PC-9 (cell line): ENCODE data around the gene PXDN. TPM values are rescaled to one million over a fixed set of nuclear protein-coding genes. Genes with fewer than 3 reads are reported as not detected.

Experiments
- BruUV-seq: library from RNA; stranded (reverse); fragments of 400-500 nt; replicated peaks from 2 replicates; lab custom pipeline; 2021; lab: Mats Ljungman, UMichigan
- CTCF ChIA-PET: fragments of 300-600 bp; sonication (Branson Sonifier 250); formaldehyde crosslinking; loops from one replicate; lab custom pipeline; 2022; ENCODE audit warnings: antibody characterized with exemption; lab: Charles Lee
- POLR2A ChIA-PET: fragments of 300-600 bp; sonication (Branson Sonifier 250); formaldehyde crosslinking; loops from one replicate; lab custom pipeline; 2022; ENCODE audit warnings: antibody characterized with exemption; ENCODE audit not compliant: unreplicated experiment; lab: Charles Lee
- DNase-seq, 2 experiments: peaks; one replicate each; pipeline versions ENCODE4 v3.0.0 to v3.0.0-alpha.2; 2015 to 2022; ENCODE audit warnings: mixed read lengths in 1 of 2
- H2AFZ ChIP-seq: fragments of 200-600 bp; sonication (generic); 2 replicates; pipeline ENCODE4 v1.8.1; 2017; ENCODE audit warnings: antibody characterized with exemption
- H3F3A ChIP-seq: fragments of 200-600 bp; sonication (generic); 2 replicates; pipeline ENCODE4 v1.8.1; 2017; ENCODE audit warnings: antibody characterized with exemption, mild to moderate bottlenecking, low read depth; ENCODE audit not compliant: insufficient read depth
- H3K27ac ChIP-seq: fragments of 200-600 bp; sonication (generic); 2 replicates; pipeline ENCODE4 v1.6.1; 2016; ENCODE audit warnings: mixed run types
- H3K27me3 ChIP-seq: fragments of 200-600 bp; sonication (generic); 2 replicates; pipeline ENCODE4 v1.6.1; 2016; ENCODE audit warnings: low read depth, mixed run types; ENCODE audit not compliant: insufficient read depth
- H3K36me3 ChIP-seq: fragments of 200-600 bp; sonication (generic); 2 replicates; pipeline ENCODE4 v1.6.1; 2016; ENCODE audit warnings: low read depth, mixed run types
- H3K4me1 ChIP-seq: fragments of 200-600 bp; sonication (generic); replicated peaks from 2 replicates; pipeline ENCODE4 v1.6.1; 2016; ENCODE audit warnings: mixed run types; ENCODE audit not compliant: insufficient read depth
- H3K4me2 ChIP-seq: fragments of 200-600 bp; sonication (generic); 2 replicates; pipeline ENCODE4 v1.6.1; 2017; ENCODE audit warnings: mixed run types
- H3K4me3 ChIP-seq: fragments of 200-600 bp; sonication (generic); 2 replicates; pipeline ENCODE4 v1.6.1; 2016; ENCODE audit warnings: mixed run types
- H3K79me2 ChIP-seq: fragments of 200-600 bp; sonication (generic); 2 replicates; pipeline ENCODE4 v1.6.1; 2017; ENCODE audit warnings: low read depth, mixed run types
- H3K9me2 ChIP-seq: fragments of 200-600 bp; sonication (generic); 2 replicates; pipeline ENCODE4 v1.8.1; 2017; ENCODE audit warnings: mild to moderate bottlenecking; ENCODE audit not compliant: insufficient read depth
- H3K9me3 ChIP-seq: fragments of 200-600 bp; sonication (generic); 2 replicates; pipeline ENCODE4 v1.8.1; 2016; ENCODE audit warnings: low read depth; ENCODE audit not compliant: insufficient read depth
- H4K20me1 ChIP-seq: fragments of 200-600 bp; sonication (generic); 2 replicates; pipeline ENCODE4 v1.8.1; 2017; ENCODE audit not compliant: insufficient read depth
- EZH2 ChIP-seq: fragments of 200-600 bp; sonication (generic); IDR thresholded peaks from 2 replicates; pipeline ENCODE4 v1.8.0; 2017; ENCODE audit warnings: antibody characterized with exemption, low read depth
- intact Hi-C: fragments of 100-400 bp; cut with micrococcal nuclease; formaldehyde crosslinking; loops from one replicate; pipeline ENCODE4 v1.10.0; 2022; ENCODE audit not compliant: unreplicated experiment
- total RNA-seq: library from RNA; stranded (reverse); gene quantifications from 2 replicates; pipeline ENCODE4 v1.2.3, GENCODE V29; 2021
- TF ChIP-seq, protein P1 (sequence below): fragments of 200-600 bp; sonication (generic); conservative IDR thresholded peaks from 2 replicates; pipeline ENCODE4 v1.6.1; 2017; ENCODE audit warnings: mixed run types, antibody characterized with exemption, mild to moderate bottlenecking, moderate library complexity

PXDN gene
- total RNA-seq, 1 experiment from 2014 or later = 91.1 TPM

DNA sequence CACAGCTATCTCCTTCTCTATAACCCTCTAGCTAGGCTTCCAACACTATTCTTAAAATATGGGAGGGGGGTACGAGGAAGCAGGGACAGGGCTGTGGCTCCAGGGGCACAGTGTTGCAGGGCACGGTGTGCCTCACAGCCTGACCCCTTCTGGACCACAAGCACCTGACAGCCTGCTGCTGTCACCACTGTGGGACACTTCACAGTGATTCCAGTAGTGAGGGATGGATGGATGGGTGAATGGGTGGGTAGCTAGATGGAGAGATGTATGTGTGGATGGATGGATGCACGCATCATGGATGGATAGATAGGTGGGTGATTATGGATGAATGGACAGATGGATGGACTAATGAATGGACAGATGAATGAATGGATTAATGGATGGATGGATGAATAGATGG lies 21.6 kb downstream of the PXDN start:
- no peak for TF ChIP-seq EZH2
- TF ChIP-seq, protein P1, sequence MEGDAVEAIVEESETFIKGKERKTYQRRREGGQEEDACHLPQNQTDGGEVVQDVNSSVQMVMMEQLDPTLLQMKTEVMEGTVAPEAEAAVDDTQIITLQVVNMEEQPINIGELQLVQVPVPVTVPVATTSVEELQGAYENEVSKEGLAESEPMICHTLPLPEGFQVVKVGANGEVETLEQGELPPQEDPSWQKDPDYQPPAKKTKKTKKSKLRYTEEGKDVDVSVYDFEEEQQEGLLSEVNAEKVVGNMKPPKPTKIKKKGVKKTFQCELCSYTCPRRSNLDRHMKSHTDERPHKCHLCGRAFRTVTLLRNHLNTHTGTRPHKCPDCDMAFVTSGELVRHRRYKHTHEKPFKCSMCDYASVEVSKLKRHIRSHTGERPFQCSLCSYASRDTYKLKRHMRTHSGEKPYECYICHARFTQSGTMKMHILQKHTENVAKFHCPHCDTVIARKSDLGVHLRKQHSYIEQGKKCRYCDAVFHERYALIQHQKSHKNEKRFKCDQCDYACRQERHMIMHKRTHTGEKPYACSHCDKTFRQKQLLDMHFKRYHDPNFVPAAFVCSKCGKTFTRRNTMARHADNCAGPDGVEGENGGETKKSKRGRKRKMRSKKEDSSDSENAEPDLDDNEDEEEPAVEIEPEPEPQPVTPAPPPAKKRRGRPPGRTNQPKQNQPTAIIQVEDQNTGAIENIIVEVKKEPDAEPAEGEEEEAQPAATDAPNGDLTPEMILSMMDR = no peak

DNA sequence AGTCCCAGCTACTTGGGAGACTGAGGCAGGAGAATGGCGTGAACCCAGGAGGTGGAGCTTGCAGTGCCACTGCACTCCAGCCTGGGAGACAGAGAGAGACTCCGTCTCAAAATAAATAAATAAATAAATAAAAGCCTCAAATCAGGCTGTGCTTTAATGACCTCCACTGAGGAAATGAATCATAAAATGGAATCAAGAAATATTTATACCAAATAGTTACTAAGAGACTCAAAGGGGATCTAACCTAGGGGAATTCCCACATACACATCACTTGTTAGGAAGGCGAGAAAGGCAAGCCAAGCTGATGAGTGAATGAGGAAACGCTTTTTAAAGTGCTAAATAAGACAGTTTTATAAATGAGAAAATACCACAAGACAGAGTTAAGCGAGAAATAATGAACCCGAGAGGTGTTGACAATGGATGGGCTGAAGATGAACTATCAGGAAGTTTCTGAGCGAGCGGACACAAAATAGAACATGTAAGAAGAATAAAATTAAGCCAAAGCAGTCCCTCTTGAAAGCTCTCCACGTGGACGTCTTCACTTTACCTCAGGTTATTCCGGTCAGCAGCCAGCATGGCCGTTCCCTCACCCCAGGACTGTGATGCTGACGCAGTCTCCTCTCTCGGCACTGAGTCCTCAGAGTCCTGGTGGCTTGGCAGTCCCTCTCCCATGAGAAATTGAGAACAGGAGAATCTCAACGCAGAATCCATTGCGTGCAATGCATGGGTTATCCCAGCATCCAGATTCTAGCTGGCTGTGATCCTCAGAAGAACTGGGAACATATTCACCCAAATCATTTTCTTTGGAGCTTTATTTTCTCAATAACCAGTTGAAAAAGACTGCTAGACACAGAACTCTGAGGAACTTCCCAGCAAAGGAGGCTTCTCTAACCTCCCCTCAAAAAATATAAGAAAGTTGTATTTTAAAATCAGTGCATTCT lies 22.3 kb downstream of the PXDN start:
- Histone ChIP-seq H2AFZ (peak overlapping the region; percentile 44), H4K20me1 (no peaks in the 10 kb centered on the region), H3K27me3 (peaks cover 10% of the 10 kb centered on the region), H3K36me3 (no peaks in the 10 kb centered on the region), H3K4me3 (peak overlapping the region; percentile 29; the same call in 1 of the 2 replicates), H3K4me1 (peaks cover 39% of the 10 kb centered on the region), H3K9me3 (no peaks in the 10 kb centered on the region), H3K4me2 (peak overlapping the region; percentile 72), H3K79me2 (peaks cover 54% of the 10 kb centered on the region), H3K9me2 (no peaks in the 10 kb centered on the region), H3K27ac (peak overlapping the region; percentile 95), H3F3A (peaks cover 31% of the 10 kb centered on the region)
- peak; percentile 31 to 92 for DNase-seq
- intact Hi-C loops = loop anchor here (1.0 kb wide), 3 partner anchors 8 to 168 kb away; no protein-coding TSS in a partner anchor
- TSS peak; percentile 94 for BruUV-seq
- ChIA-PET POLR2A (no interaction called here), CTCF (no interaction called here)
- TF ChIP-seq, protein P1 = no peak
- TF ChIP-seq EZH2 = no peak

More for the DNA sequence above, 21.6 kb downstream of the PXDN start:
- BruUV-seq = no TSS peak
- intact Hi-C loops = loop anchor here (1.0 kb wide), 1 partner anchor 12 kb away; no protein-coding TSS in a partner anchor
- Histone ChIP-seq H3K9me3 (no peaks in the 10 kb centered on the region), H3K27ac (peak overlapping the region; percentile 95), H3K36me3 (no peaks in the 10 kb centered on the region), H3K4me3 (peak overlapping the region; percentile 29; the same call in 1 of the 2 replicates), H3F3A (peaks cover 31% of the 10 kb centered on the region), H3K4me1 (peaks cover 39% of the 10 kb centered on the region), H3K79me2 (peaks cover 54% of the 10 kb centered on the region), H4K20me1 (no peaks in the 10 kb centered on the region), H2AFZ (no peak overlapping the region), H3K9me2 (no peaks in the 10 kb centered on the region), H3K4me2 (peak overlapping the region; percentile 72), H3K27me3 (peaks cover 4% of the 10 kb centered on the region)
- POLR2A ChIA-PET = no interaction called here
- CTCF ChIA-PET = no interaction called here
- no peak for DNase-seq

DNA sequence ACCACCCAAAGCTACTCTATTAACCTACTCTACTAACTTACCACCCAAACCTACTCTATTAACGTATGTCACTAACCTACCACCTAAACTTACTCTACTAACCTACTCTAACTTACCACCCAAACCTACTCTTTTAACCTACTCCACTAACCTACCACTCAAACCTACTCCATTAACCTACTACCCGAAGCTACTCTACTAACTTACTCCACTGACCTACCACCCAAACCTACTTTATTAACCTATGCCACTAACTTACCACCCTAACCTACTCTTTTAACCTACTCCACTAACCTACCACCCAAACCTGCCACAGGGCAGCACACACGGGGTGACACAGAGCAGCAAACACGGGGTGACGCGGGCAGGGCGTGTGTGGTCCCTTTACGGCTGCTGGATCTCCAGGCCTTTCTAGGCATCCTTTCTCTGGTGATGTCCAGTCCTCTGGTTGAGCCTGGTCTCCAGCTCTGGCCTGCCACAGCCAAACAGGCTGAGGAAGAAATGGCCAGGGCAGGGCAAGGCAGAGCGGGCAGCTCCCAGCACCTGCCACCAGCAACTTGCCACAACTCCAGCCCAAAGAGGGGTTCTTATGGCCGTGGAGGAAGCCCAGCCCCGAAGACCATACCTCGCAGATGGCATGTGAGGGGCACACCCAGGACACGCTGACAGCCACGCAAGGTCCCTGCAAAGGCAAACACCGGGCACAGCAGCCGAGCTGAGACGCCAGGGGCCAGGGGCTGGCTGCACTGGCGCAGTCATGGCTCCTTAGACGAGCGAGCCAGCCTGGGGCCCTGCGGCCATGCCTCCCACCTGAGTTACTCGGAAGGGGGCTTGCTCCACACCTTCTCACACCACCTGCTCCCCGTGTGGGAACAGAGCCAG lies 25.7 kb downstream of the PXDN start:
- POLR2A ChIA-PET = no interaction called here
- no peaks in the 10 kb centered on the region for H3K9me2 ChIP-seq
- intact Hi-C loops = no loop called here

More for the DNA sequence above, 25.7 kb downstream of the PXDN start:
- peak in 1 of 2 experiments; percentile 17 for DNase-seq
- BruUV-seq = no TSS peak
- Histone ChIP-seq H3K79me2 (peaks cover 54% of the 10 kb centered on the region), H3K9me3 (no peaks in the 10 kb centered on the region), H3K27me3 (peaks cover 32% of the 10 kb centered on the region), H4K20me1 (no peaks in the 10 kb centered on the region), H3K4me3 (no peak overlapping the region), H3K4me1 (peaks cover 30% of the 10 kb centered on the region), H3K27ac (no peak overlapping the region), H2AFZ (no peak overlapping the region), H3K36me3 (no peaks in the 10 kb centered on the region), H3F3A (peaks cover 26% of the 10 kb centered on the region), H3K4me2 (no peak overlapping the region)
- CTCF ChIA-PET = interaction anchor here (0.7 kb wide), 2 partner anchors 11 to 43 kb away, joined by 6 to 9 read pairs; no protein-coding TSS in a partner anchor
- no peak for TF ChIP-seq EZH2
- TF ChIP-seq, protein P1 = no peak
